HG02852 (cell line): ENCODE data around the gene COL11A2.
"Not testable (repeated sequence)": the region's sequence is repeated elsewhere in the genome, so short reads cannot be mapped to it uniquely, and the experiment has no call there.

Source experiments
- ATAC-seq: cut with Tn5 transposase; IDR thresholded peaks from one replicate; pipeline ENCODE4 v1.9.1; 2021; ENCODE audit warnings: mild to moderate bottlenecking, moderate library complexity; ENCODE audit not compliant: unreplicated experiment

Gene COL11A2

DNA sequence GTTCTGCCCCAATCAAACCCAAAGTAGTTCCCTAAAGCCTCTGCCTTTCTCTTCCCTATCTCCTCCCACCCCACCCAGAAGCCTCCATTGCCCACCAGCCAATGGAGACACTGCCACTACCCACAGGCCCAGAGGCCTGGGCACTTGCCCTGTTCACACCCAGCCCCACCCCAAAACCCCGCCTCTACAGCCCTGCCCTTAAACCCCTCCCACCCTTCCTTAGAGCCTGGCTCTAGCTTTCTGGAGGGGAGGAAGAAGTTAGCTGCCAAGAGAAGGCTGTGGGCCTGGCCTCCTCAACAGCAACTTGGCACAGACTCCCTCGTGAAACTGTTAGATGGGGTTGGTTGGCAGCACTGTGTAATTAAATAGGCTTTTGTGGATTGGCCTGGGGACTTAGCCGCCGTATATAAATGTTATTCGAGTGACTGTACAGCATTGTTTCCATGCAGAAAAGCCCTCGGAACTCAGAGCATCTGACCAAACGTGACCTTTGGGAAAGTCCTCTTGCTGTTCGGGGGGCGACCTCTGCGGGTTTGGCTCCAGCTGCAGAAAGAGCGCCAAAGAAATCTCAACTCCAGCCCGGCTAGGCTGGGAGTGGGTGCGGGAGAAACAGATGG lies 31.4 kb downstream of the COL11A2 start:
- no peak for ATAC-seq

DNA sequence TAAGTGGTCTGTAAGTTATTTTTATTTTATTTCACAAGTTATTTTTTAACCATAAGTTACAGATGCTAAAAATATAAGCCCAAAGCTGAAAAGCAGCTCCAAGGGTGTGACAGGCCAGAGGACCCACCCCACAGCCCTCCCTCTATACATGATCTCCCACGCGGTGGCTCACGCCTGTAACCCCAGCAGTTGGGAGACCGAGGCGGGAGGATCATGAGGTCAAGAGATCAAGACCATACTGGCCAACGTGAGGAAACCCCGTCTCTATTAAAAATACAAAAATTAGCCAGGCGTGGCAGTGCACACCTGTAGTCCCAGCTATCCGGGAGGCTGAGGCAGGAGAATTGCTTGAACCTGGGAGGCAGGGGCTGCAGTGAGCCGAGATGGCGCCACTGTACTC lies 32.2 kb downstream of the COL11A2 start:
- no peak for ATAC-seq

DNA sequence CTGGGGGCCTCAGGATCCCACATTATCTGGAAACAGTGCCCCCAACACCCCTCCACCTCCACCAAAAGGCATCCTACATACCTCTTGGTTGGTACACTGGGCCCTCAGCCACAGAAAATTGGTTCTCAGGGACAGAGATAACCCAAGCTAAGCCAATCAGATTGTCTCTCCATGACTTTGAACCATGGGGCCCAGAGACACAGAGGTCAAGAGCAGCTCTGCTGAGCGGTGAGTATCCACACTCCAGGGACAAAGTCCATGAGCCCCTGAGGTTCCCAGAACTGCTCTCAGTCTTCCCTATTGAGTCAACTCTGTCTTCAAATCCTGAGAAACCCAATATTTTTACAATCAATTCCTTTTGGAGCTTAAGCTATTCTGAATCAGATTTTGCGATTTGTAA lies 35.3 kb downstream of the COL11A2 start:
- no peak for ATAC-seq

DNA sequence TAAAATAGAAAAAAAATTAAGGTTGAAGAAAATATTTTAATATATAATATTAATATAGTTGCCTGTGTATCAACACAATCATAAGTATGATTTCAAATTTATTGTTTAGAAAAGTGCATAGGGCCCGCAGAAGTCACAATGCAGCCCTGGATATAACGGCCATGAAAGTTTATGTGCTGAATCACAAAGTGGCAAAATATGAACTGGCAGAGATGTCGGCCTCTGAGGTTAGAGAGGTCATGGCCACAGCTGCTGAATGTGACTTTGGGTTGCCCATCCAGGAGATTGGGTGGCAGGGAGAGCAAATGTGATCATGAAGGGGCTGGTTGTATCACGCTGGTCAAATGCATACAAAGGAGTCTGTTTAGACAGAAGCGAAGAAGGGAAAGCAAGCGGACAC lies 35.7 kb downstream of the COL11A2 start:
- no peak for ATAC-seq

DNA sequence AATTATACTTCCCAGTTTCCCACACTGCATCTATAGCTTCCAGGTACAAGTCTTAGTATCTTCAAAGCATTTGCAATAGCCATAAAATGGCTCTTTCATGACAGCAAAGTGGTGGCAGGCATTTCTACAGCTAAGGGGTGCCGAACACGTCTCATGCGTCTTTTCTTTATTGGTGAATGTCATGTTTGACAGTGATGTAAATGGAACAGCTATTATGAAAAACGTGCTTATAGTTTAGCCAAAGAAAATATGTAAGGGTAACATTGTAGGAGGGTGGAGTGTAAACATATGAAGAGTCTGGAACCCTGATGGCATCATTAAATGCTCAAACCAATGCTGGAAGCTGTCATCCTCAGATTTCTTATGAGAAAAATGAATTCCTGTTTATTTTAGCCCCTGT lies 37.9 kb downstream of the COL11A2 start:
- no peak for ATAC-seq

DNA sequence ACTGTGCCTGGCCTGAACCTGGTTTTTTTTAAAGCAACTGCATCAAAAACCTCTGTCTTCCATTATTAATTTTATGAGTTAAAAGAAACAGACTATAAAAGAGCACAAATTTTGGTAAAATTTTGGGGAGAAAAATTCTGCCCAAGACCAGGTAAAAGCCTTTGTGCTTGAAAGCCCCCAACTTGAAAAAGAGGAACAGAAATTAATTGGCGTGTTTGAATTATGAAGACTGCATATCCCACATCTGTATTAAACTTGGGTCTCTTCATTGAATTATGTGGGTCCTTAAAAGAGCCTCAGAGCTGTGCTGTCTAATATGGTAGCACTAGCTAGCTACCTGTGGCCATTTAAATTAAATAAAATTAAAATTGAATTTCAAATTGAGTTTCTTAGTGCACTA lies 41.2 kb downstream of the COL11A2 start:
- no peak for ATAC-seq

DNA sequence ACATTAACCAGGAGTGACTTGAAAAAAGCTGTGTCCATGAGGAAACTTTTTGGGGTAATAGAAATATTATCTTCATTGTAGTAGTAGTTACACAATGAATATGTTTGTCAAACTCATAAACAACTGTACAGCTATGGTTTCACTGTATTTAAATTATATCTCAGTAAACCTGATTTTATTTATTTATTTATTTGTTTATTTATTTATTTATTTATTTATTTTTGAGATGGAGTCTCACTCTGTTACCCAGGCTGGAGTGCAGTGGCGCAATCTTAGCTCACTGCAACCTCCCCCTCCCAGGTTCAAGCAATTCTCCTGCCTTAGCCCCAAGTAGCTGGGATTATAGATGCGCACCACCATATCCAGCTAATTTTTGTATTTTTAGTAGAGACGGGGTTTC lies 41.7 kb downstream of the COL11A2 start:
- not testable (repeated sequence) for ATAC-seq

DNA sequence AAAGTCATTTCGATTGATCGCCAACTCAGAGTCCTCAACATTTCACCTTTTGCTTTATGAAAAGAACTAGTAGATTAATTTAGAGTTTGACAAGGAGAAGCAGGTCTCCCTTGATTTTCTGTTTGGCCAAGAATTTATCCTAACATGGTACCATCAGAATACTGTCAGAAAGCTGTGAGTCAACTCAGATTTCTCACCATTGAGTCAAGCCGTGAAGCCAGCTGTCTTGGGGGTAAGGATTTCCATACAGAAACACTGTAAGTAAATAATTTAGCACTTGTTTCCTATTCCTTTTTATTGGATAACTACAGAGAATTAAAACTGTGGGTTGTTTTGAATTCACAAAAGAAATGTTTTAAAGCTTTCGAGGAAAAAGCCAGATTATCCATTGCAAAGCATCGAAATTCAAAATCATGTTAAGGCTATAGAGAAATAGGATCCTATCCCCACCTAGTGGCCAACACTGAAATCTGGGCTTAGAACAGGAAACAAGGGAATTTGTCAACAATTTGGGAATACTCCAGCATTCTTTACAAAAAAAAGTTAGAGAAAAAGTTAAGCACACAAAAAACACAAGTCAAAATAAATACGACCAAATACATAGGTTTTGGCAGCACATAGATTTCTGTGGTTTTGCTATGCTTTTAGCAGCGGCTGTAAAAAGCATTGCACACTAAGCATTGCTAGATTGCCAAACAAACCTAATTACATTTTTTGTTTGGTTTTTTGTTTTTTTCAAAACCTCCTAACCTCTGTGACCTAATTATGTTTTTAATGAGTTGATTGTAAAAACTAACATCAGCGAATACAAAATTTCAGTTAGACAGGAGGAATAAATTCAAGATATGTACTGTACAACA lies 44.2 kb downstream of the COL11A2 start:
- no peak for ATAC-seq

DNA sequence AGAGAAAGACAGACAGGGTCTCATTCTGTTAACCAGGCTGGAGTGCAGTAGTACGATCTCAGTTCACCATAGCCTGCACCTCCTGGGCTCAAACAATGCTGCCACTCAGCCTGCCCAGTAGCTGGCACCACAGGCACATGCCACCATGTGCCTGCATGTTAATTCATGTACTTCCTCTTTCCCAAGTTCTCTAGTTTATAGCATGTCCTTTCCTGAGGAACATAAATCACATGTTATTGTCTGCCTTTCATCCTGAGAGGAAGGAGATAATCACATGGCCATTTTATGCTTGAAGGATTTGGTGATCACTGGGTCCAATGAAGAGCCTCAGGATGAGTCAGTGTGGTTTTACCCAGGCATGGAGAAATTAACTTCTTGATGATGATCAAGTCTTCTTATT lies 47.9 kb downstream of the COL11A2 start:
- no peak for ATAC-seq

DNA sequence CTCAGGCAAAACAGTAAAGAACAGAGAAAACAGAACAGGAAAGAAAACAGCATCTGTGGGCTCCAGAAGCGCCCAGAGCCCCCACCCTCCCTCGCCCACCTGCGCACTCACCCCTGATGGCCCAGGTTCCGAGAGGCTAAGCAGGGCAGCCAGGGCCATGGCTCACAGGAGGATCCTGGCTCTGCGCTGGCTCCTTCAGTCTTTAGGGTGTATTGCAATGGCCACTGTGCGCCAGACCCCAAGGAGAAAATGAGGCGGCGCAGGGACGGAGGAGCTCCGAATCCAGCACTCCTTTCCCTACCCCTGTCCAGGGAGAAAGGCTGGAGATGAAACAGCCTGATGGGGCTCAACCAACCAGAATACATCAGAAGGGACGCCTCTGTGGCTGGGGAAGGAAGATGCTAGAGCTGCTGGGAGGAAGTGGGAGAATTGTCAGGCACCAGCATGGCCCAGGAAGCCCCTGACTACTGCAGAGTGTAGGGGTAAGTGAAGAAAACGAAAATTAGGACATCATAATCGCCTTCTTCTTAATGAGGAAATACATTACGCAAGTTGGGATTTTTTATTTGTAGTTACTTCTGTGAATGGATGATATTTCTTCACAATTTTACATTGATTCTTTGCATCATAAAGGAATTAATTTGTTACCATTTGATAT lies 49.0 kb downstream of the COL11A2 start:
- ATAC-seq = no peak

DNA sequence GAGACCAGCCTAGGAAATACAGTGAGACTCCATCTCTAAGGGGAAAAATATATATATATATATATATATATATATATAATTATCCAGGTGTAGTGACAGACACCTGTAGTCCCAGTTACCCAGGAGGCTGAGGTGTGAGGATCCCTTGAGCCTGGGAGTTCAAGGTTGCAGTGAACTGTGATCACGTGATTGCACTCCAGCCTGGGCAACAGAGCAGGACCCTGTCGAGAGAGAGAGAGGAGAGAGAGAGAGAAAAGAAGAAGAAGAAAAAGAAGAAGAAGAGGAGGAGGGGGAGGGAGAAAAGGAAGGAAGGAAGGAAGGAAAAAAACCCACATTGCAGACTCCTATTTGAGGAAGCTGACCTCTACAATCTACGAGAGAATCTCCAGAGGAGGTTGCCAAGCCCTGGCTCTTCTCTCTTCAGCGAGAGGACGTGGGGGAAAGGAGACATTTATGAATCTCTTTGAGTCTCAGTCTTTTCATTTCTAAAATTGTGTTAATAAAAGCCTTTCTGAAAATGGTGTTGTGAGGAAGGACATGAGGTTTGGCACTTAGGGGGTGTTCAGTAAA lies 49.7 kb downstream of the COL11A2 start:
- no peak for ATAC-seq

DNA sequence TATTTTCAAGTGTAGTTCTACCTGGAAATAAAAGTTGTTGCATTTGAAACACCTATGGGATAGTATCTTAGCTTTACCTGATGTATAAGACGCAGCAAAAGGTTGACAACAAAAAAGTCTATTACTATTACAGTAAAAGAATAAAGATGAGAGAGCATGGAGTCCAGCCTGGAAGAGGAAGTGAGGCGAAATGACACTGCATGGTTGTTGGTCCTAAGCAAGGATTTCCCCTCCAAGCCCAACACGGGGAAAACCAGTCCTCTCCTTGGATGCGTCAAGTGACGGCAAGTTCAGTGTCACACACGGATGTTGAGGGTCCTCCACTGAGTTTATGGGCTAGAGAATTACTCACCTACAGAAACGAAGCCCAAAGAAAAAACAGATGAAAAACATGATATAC lies 51.7 kb downstream of the COL11A2 start:
- no peak for ATAC-seq

DNA sequence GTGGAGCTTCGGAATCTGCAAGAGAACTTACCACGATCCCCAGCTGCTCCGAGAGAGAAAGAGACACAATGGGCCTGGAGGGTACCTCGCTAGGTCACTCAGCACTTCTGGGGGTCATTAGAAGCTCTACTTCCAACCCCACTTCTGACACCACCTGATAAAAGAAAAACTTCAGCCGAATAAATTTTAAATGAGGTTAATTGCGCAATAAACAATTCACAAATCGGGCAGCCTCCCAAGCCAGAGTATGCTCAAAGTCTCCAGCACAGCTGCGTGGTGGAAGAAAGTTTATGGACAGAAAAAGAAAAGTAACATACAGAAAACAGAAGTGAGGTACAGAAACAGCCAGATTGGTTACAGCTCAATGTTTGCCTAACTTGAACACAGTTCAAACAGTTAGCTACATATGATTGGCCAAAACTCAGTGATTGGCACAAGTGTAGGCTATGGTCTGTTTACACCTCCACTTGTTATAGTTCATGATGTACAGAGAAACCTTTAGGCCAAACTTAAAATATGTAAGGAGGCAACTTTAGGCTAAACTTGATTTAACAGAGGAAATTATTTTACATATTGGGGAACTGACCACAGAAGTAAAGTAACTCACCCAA lies 52.6 kb downstream of the COL11A2 start:
- ATAC-seq = no peak

DNA sequence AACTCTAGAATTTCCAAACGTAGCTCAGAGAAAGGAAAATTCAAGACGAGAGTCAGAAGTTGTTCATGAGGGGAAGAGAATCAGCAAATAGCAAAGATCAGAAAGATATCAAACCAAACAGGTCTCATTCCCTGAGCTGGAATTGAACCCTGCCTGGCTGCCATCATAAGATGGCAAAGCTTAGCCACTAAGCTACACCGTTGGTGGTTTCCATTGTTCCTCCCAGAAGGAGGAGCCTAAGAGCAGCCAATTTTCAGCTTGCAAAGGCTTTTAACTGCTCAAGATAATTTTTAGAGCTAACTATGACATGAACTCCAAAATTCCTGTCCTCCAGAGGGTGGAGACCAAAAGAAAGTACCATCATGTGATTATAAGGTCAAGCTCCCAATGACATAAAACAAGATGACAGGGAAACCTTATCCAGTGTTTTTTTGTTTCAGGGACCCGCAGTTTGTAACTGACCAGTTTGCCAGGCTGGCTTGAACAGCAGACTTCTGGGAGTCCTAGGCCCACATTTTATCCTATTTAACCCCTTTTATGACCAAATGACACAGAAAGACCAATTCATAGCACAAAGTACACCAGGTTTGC lies 55.9 kb downstream of the COL11A2 start:
- ATAC-seq = no peak

DNA sequence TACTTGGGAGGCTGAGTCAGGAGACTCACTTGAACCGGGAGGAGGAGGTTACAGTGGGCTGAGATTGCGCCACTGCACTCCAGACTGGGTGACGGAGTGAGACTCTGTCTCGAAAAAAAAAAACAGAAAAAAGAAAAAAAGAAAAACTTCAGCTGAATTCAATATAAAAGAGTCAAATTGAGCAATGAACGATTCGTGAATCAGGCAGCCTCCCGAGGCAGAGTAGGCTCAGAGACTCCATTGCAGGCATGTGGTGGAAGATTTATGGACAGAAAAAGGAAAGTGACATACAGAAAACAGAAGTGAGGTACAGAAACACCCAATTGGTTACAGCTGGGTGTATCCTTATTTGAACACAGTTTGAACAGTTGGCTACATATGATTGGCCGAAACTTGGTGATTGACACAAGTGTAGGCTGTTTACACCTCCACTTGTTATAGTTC lies 60.2 kb downstream of the COL11A2 start:
- no peak for ATAC-seq

DNA sequence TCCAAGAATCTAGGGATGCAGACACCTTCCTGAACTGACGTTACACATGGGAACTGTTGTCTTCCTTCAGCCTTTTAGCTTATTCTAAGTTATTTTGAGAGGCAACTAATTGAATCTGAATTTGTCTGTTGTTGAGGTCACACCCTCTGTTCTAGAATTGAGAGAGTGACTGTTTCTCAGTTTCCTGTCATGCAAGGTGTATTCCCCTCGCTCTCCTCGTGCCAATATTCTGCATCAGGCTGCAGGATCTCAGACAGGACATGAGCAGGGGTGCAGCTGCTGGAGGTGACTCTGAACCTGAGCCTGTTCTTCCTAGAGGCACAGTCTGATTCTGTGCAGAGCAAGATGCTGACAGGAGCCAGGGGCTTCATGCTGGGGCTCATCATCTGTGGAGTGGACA lies 63.9 kb downstream of the COL11A2 start:
- no peak for ATAC-seq

DNA sequence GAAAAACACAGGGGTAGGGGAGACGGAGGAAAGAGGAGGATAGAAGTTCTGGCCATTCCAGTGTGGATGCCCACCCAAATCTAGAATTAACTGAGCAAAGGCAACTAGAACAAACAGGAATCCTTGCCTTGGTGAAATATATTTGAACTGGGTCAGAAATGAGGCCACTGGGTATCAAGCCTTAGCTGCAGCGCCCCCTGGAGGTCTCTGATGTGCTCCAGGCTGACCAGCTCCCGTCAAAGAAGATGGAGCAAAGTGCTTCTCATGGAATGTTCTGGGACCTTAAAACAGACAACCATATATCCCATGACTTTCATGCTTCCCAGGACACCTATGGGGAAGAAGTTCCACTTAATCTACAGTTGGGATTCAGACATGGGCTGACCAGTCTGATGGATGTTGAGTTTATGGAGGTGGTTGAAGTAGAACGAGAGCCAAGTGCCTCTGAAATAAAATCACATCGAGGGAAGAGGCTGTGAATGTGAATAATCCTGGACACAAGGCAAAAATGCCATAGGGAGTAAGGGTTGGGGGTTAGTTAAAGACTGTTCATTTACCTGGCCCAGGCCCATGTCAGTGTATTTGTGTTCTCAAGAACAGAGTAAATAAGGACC lies 66.1 kb downstream of the COL11A2 start:
- no peak for ATAC-seq

DNA sequence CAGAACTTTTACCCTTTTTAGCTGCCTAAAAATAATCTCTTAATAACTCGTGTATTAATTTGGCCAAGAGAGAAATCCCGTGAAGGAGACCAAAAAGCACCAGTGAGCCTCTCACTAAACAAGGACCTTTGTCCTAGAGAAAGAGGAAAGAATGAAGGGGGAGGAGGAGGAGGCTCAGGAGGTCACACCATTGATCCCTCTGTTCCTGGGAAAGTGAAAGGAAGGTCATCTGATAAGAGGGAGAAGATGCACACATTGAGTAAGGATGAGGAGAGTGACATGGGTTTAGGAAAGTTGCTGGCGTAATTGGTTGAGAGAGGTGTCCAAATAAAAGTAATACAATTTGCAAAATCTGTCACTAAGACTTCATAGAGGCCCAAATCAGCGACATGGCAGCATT lies 67.3 kb downstream of the COL11A2 start:
- ATAC-seq = no peak

DNA sequence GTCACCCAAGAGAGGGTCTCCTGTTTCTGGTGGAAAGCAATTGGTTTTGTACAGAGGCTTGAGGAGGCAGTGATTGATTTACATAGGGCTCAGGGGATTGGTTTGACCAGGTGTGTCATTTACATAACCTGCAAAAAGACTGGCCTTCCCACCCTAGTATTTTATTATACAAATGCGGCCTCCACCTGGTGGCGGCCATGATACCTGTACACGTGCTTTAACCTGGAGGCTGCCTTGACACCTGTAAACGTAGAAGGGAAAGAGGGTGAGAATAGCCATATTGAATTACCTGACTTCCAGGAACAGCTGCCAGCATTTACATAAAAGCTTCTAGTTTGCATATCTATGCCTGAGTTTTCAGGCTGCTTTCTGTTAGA lies 67.8 kb downstream of the COL11A2 start:
- no peak for ATAC-seq

DNA sequence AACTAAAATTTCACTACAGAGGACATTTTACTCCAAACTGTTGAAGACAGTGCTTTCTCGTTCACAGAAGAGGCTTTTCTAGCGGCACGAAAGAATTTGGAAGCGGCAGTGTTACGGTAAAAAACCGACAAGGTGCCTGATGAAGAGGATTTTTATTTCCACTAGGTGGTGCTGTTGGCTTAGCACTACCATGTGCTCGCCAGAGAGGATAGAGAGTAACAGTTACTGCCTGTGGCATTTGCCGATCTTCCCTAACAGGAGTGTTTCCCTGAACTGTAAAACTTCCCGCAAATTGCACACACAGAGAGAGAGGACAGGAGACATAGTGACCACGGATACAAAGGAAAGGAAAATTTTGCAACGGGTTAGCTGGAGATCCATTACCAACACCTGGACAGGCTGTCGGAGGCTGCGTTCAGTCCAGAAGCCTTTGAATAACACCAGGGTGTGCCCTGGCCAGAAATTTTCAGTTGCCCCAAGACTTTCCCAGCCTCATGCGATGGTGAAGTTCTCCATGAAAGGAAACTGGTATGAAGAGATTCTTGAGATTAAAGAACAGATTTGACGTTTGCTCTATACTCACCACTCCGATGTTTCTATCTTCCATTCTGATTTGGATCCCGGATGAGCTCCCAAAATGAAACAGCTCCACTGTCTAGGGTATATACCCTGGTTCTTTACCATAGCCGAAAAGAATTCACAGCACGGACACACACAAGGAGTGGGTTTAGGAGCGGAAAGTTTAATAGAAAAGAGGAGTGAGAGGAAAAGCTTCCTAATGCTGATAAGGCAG lies 68.3 kb downstream of the COL11A2 start:
- no peak for ATAC-seq
